GM23338 (cell line): ENCODE measurements around the gene ZFHX2. TPM values are rescaled to one million over a fixed set of nuclear protein-coding genes. Genes with fewer than 3 reads are reported as not detected.

Experiments used
- ATAC-seq: fragments of 200-7000 bp; cut with Tn5 transposase; 3 replicates; pipeline ENCODE4 v1.9.1; 2020
- DNase-seq: peaks from one replicate; pipeline ENCODE4 v3.0.0-alpha.2; 2015; ENCODE audit warnings: low spot score
- H2AFZ ChIP-seq: fragments of 200-600 bp; sonication (generic); 2 replicates; pipeline ENCODE4 v1.8.0; 2016; ENCODE audit warnings: antibody characterized with exemption, mild to moderate bottlenecking, moderate library complexity
- H3F3A ChIP-seq: fragments of 200-600 bp; sonication (generic); replicated peaks from 2 replicates; pipeline ENCODE4 v1.8.0; 2017; ENCODE audit warnings: antibody characterized with exemption, mixed run types, low read depth
- H3K27ac ChIP-seq: fragments of 200-600 bp; sonication (generic); 2 replicates; pipeline ENCODE4 v1.6.1; 2016; ENCODE audit warnings: low read depth
- H3K27me3 ChIP-seq: fragments of 200-600 bp; sonication (generic); 2 replicates; pipeline ENCODE4 v1.8.0; 2016; ENCODE audit warnings: mild to moderate bottlenecking, mixed run types, moderate library complexity; ENCODE audit not compliant: insufficient read depth
- H3K36me3 ChIP-seq: fragments of 200-600 bp; sonication (generic); 2 replicates; pipeline ENCODE4 v1.8.0; 2016; ENCODE audit warnings: mild to moderate bottlenecking; ENCODE audit not compliant: insufficient read depth
- H3K4me1 ChIP-seq: fragments of 200-600 bp; sonication (generic); 2 replicates; pipeline ENCODE4 v1.8.0; 2016; ENCODE audit warnings: mild to moderate bottlenecking, moderate library complexity; ENCODE audit not compliant: insufficient read depth
- H3K4me2 ChIP-seq: fragments of 200-600 bp; sonication (generic); 2 replicates; pipeline ENCODE4 v1.7.1; 2017; ENCODE audit warnings: mixed run types
- H3K4me3 ChIP-seq: fragments of 200-600 bp; sonication (generic); 2 replicates; pipeline ENCODE4 v1.6.1; 2016; ENCODE audit warnings: mixed run types
- H3K79me2 ChIP-seq: fragments of 200-600 bp; sonication (generic); replicated peaks from 2 replicates; pipeline ENCODE4 v1.8.0; 2017; ENCODE audit warnings: mild to moderate bottlenecking; ENCODE audit not compliant: insufficient read depth
- H3K9me2 ChIP-seq: fragments of 200-600 bp; sonication (generic); 2 replicates; pipeline ENCODE4 v1.8.0; 2017; ENCODE audit not compliant: insufficient read depth
- H4K20me1 ChIP-seq: fragments of 200-600 bp; sonication (generic); replicated peaks from 2 replicates; pipeline ENCODE4 v1.8.0; 2017; ENCODE audit warnings: mild to moderate bottlenecking; ENCODE audit not compliant: insufficient read depth
- H3K27ac Mint-ChIP-seq: 2 replicates; pipeline ENCODE4 v1.8.0; 2020; ENCODE audit warnings: inconsistent platforms, mild to moderate bottlenecking, moderate library complexity, mixed read lengths
- H3K27me3 Mint-ChIP-seq: 3 replicates; pipeline ENCODE4 v1.8.0; 2022; ENCODE audit warnings: low read depth, mild to moderate bottlenecking, moderate library complexity, mixed read lengths, inconsistent platforms; ENCODE audit not compliant: insufficient read depth, poor library complexity
- H3K36me3 Mint-ChIP-seq: 3 replicates; pipeline ENCODE4 v1.8.0; 2021; ENCODE audit warnings: low read depth, mild to moderate bottlenecking, inconsistent platforms, moderate library complexity, mixed read lengths
- H3K4me1 Mint-ChIP-seq: 3 replicates; pipeline ENCODE4 v1.8.0; 2020; ENCODE audit warnings: mild to moderate bottlenecking, inconsistent platforms, mixed read lengths
- H3K4me3 Mint-ChIP-seq: 3 replicates; pipeline ENCODE4 v1.8.0; 2021; ENCODE audit warnings: moderate library complexity, mild to moderate bottlenecking, inconsistent platforms, mixed read lengths
- H3K9me3 Mint-ChIP-seq: 3 replicates; pipeline ENCODE4 v1.8.0; 2020; ENCODE audit warnings: moderate library complexity, mild to moderate bottlenecking, inconsistent platforms, mixed read lengths
- CREB1 ChIP-seq: fragments of 250-450 bp; sonication (Bioruptor Pico); IDR thresholded peaks from 2 replicates; pipeline ENCODE4 v1.5.0; 2020; ENCODE audit warnings: low read depth, mild to moderate bottlenecking, moderate library complexity
- EZH2 ChIP-seq: fragments of 200-600 bp; sonication (generic); IDR thresholded peaks from one replicate; pipeline ENCODE4 v1.8.0; 2017; ENCODE audit warnings: antibody characterized with exemption, mild to moderate bottlenecking, low read depth; ENCODE audit not compliant: unreplicated experiment
- EZH2phosphoT487 ChIP-seq: fragments of 200-600 bp; sonication (generic); IDR thresholded peaks from one replicate; pipeline ENCODE4 v1.8.1; 2018; ENCODE audit warnings: antibody characterized with exemption; ENCODE audit not compliant: unreplicated experiment
- JUNB ChIP-seq: IDR thresholded peaks from one replicate; pipeline ENCODE4 v1.6.1; 2016; ENCODE audit warnings: antibody characterized with exemption; ENCODE audit not compliant: unreplicated experiment
- NANOG ChIP-seq: IDR thresholded peaks from 2 replicates; pipeline ENCODE4 v1.6.1; 2016; ENCODE audit warnings: antibody characterized with exemption, borderline replicate concordance
- POLR2AphosphoS5 ChIP-seq: IDR thresholded peaks from 2 replicates; pipeline ENCODE4 v1.6.1; 2016; ENCODE audit warnings: antibody characterized with exemption, low read depth
- STAT1 ChIP-seq: IDR thresholded peaks from one replicate; pipeline ENCODE4 v1.6.1; 2016; ENCODE audit warnings: antibody characterized with exemption; ENCODE audit not compliant: unreplicated experiment
- ZNF114 ChIP-seq: fragments of 250-450 bp; sonication (Bioruptor Pico); IDR thresholded peaks from 2 replicates; pipeline ENCODE4 v1.5.0; 2020; ENCODE audit warnings: mild to moderate bottlenecking, moderate library complexity
- ZNF331 ChIP-seq: fragments of 250-450 bp; sonication (Bioruptor Pico); IDR thresholded peaks from 2 replicates; pipeline ENCODE4 v1.5.0; 2020; ENCODE audit warnings: low read depth, mild to moderate bottlenecking, moderate library complexity
- polyA plus RNA-seq: library from polyadenylated mRNA; unstranded; fragments of >200 nt; fragmentation: Nextera tagmentation; extraction: Ambion mirVana; gene quantifications from 2 replicates; pipeline ENCODE4 v1.2.1, GENCODE V29; 2016
- total RNA-seq: library from RNA; depleted of rRNA; stranded (reverse); fragments of >200 nt; shearing (Covaris generic); gene quantifications from 2 replicates; pipeline ENCODE4 v1.2.3, GENCODE V29; 2014
- TF ChIP-seq, protein P1 (sequence below): IDR thresholded peaks from one replicate; pipeline ENCODE4 v1.6.1; 2018; ENCODE audit warnings: antibody characterized with exemption; ENCODE audit not compliant: unreplicated experiment
- TF ChIP-seq, protein P2 (sequence below): IDR thresholded peaks from 2 replicates; pipeline ENCODE4 v1.6.1; 2016; ENCODE audit warnings: antibody characterized with exemption
- TF ChIP-seq, protein P3 (sequence below): fragments of 250-450 bp; sonication (Bioruptor Pico); IDR thresholded peaks from 2 replicates; pipeline ENCODE4 v1.5.0; 2020; ENCODE audit warnings: mild to moderate bottlenecking, moderate library complexity
- TF ChIP-seq, protein P4 (sequence below), 2 experiments: fragments of 200-600 bp in 1 of 2; sonication (generic) in 1 of 2; conservative IDR thresholded peaks; 2 replicates each; pipeline versions ENCODE4 v1.5.1 to v1.6.1; 2016 to 2017; ENCODE audit warnings: antibody characterized with exemption in 2 of 2, low read depth in 2 of 2, mild to moderate bottlenecking in 2 of 2, moderate library complexity in 1 of 2

The ZFHX2 gene
- total and polyA plus RNA-seq, 2 experiments from 2014 or later: 11.6 to 18.5 TPM

DNA sequence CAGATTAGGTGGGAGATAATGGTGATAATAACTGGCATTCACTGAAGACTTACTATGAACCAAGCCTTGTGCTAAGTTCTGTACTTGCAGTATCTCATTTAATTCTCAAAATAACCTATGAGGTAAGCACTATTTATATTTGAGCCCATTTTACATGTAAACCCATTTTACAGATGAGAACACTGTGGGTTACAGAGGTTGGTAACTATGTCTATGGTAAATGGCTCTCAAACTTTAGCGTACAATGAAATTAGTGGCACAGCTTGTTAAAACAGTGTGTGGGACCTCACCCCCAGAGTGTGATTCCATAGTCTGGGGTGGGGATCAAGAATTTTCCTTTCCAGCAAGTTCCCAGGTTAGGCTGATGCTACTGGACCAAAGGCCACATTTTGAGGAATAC, 49.2 kb upstream of the ZFHX2 start:
- Mint-ChIP-seq H3K36me3 (no peaks in the 10 kb centered on the region), H3K4me3 (no peak overlapping the region), H3K27ac (no peak overlapping the region), H3K4me1 (no peaks in the 10 kb centered on the region), H3K27me3 (peaks cover 6% of the 10 kb centered on the region), H3K9me3 (no peaks in the 10 kb centered on the region; the same call in 2 of the 3 replicates)
- no peak overlapping the region for H2AFZ ChIP-seq
- H3K27me3 ChIP-seq: no peaks in the 10 kb centered on the region
- H3K79me2 ChIP-seq: no peaks in the 10 kb centered on the region
- 0 out of 2 replicates have a peak, but pooled peaks cover 3% of the 10 kb centered on the region for H3K9me2 ChIP-seq
- TF ChIP-seq, protein P1, sequence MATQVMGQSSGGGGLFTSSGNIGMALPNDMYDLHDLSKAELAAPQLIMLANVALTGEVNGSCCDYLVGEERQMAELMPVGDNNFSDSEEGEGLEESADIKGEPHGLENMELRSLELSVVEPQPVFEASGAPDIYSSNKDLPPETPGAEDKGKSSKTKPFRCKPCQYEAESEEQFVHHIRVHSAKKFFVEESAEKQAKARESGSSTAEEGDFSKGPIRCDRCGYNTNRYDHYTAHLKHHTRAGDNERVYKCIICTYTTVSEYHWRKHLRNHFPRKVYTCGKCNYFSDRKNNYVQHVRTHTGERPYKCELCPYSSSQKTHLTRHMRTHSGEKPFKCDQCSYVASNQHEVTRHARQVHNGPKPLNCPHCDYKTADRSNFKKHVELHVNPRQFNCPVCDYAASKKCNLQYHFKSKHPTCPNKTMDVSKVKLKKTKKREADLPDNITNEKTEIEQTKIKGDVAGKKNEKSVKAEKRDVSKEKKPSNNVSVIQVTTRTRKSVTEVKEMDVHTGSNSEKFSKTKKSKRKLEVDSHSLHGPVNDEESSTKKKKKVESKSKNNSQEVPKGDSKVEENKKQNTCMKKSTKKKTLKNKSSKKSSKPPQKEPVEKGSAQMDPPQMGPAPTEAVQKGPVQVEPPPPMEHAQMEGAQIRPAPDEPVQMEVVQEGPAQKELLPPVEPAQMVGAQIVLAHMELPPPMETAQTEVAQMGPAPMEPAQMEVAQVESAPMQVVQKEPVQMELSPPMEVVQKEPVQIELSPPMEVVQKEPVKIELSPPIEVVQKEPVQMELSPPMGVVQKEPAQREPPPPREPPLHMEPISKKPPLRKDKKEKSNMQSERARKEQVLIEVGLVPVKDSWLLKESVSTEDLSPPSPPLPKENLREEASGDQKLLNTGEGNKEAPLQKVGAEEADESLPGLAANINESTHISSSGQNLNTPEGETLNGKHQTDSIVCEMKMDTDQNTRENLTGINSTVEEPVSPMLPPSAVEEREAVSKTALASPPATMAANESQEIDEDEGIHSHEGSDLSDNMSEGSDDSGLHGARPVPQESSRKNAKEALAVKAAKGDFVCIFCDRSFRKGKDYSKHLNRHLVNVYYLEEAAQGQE: no peak
- TF ChIP-seq ZNF114: no peak
- TF ChIP-seq JUNB: no peak
- no peak for TF ChIP-seq POLR2AphosphoS5
- TF ChIP-seq, protein P2, sequence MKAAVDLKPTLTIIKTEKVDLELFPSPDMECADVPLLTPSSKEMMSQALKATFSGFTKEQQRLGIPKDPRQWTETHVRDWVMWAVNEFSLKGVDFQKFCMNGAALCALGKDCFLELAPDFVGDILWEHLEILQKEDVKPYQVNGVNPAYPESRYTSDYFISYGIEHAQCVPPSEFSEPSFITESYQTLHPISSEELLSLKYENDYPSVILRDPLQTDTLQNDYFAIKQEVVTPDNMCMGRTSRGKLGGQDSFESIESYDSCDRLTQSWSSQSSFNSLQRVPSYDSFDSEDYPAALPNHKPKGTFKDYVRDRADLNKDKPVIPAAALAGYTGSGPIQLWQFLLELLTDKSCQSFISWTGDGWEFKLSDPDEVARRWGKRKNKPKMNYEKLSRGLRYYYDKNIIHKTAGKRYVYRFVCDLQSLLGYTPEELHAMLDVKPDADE: no peak
- no peak for TF ChIP-seq EZH2phosphoT487
- TF ChIP-seq, protein P3, sequence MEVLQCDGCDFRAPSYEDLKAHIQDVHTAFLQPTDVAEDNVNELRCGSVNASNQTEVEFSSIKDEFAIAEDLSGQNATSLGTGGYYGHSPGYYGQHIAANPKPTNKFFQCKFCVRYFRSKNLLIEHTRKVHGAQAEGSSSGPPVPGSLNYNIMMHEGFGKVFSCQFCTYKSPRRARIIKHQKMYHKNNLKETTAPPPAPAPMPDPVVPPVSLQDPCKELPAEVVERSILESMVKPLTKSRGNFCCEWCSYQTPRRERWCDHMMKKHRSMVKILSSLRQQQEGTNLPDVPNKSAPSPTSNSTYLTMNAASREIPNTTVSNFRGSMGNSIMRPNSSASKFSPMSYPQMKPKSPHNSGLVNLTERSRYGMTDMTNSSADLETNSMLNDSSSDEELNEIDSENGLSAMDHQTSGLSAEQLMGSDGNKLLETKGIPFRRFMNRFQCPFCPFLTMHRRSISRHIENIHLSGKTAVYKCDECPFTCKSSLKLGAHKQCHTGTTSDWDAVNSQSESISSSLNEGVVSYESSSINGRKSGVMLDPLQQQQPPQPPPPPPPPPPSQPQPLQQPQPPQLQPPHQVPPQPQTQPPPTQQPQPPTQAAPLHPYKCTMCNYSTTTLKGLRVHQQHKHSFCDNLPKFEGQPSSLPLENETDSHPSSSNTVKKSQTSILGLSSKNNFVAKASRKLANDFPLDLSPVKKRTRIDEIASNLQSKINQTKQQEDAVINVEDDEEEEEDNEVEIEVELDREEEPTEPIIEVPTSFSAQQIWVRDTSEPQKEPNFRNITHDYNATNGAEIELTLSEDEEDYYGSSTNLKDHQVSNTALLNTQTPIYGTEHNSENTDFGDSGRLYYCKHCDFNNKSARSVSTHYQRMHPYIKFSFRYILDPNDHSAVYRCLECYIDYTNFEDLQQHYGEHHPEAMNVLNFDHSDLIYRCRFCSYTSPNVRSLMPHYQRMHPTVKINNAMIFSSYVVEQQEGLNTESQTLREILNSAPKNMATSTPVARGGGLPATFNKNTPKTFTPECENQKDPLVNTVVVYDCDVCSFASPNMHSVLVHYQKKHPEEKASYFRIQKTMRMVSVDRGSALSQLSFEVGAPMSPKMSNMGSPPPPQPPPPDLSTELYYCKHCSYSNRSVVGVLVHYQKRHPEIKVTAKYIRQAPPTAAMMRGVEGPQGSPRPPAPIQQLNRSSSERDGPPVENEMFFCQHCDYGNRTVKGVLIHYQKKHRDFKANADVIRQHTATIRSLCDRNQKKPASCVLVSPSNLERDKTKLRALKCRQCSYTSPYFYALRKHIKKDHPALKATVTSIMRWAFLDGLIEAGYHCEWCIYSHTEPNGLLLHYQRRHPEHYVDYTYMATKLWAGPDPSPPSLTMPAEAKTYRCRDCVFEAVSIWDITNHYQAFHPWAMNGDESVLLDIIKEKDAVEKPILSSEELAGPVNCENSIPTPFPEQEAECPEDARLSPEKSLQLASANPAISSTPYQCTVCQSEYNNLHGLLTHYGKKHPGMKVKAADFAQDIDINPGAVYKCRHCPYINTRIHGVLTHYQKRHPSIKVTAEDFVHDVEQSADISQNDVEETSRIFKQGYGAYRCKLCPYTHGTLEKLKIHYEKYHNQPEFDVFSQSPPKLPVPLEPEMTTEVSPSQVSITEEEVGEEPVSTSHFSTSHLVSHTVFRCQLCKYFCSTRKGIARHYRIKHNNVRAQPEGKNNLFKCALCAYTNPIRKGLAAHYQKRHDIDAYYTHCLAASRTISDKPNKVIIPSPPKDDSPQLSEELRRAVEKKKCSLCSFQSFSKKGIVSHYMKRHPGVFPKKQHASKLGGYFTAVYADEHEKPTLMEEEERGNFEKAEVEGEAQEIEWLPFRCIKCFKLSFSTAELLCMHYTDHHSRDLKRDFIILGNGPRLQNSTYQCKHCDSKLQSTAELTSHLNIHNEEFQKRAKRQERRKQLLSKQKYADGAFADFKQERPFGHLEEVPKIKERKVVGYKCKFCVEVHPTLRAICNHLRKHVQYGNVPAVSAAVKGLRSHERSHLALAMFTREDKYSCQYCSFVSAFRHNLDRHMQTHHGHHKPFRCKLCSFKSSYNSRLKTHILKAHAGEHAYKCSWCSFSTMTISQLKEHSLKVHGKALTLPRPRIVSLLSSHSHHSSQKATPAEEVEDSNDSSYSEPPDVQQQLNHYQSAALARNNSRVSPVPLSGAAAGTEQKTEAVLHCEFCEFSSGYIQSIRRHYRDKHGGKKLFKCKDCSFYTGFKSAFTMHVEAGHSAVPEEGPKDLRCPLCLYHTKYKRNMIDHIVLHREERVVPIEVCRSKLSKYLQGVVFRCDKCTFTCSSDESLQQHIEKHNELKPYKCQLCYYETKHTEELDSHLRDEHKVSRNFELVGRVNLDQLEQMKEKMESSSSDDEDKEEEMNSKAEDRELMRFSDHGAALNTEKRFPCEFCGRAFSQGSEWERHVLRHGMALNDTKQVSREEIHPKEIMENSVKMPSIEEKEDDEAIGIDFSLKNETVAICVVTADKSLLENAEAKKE (CRISPR knock-in tag): no peak
- TF ChIP-seq NANOG: no peak
- TF ChIP-seq EZH2: no peak
- no peak for TF ChIP-seq CREB1 (CRISPR knock-in tag)
- TF ChIP-seq, protein P4, sequence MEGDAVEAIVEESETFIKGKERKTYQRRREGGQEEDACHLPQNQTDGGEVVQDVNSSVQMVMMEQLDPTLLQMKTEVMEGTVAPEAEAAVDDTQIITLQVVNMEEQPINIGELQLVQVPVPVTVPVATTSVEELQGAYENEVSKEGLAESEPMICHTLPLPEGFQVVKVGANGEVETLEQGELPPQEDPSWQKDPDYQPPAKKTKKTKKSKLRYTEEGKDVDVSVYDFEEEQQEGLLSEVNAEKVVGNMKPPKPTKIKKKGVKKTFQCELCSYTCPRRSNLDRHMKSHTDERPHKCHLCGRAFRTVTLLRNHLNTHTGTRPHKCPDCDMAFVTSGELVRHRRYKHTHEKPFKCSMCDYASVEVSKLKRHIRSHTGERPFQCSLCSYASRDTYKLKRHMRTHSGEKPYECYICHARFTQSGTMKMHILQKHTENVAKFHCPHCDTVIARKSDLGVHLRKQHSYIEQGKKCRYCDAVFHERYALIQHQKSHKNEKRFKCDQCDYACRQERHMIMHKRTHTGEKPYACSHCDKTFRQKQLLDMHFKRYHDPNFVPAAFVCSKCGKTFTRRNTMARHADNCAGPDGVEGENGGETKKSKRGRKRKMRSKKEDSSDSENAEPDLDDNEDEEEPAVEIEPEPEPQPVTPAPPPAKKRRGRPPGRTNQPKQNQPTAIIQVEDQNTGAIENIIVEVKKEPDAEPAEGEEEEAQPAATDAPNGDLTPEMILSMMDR (conservative IDR thresholded peaks at IDR 0.05; ENCODE audit: low read depth in 2 of 2): no peak
- no peak for TF ChIP-seq ZNF331 (CRISPR knock-in tag)
- TF ChIP-seq STAT1: no peak
- no peaks in the 10 kb centered on the region for H3F3A ChIP-seq
- ATAC-seq (no peak), DNase-seq (no peak)
- H3K4me1 ChIP-seq: no peaks in the 10 kb centered on the region
- no peak overlapping the region for H3K4me3 ChIP-seq
- H4K20me1 ChIP-seq: no peaks in the 10 kb centered on the region
- no peak overlapping the region for H3K4me2 ChIP-seq
- H3K27ac ChIP-seq: no peak overlapping the region
- H3K36me3 ChIP-seq: no peaks in the 10 kb centered on the region
